Activated CD4-positive, alpha-beta T cell treated with anti-CD3 and anti-CD28 coated beads, Interleukin-2, amount 10 ng/mL, durations not matched to agents 24 days and 14 days (primary cell): ENCODE measurements around the gene TMEM50A. TPM values are rescaled to one million over a fixed set of nuclear protein-coding genes. Genes with fewer than 3 reads are reported as not detected.
"Not testable (repeated sequence)": the region's sequence is repeated elsewhere in the genome, so short reads cannot be mapped to it uniquely, and the experiment has no call there.

Experiments
- DNase-seq: peaks from one replicate; pipeline ENCODE4 v3.0.0; 2022
- H3K27ac Mint-ChIP-seq: one replicate; pipeline ENCODE4 v1.8.0; 2022; ENCODE audit warnings: mild to moderate bottlenecking, mixed read lengths
- H3K27me3 Mint-ChIP-seq: one replicate; pipeline ENCODE4 v1.8.0; 2022; ENCODE audit warnings: mixed read lengths
- H3K36me3 Mint-ChIP-seq: one replicate; pipeline ENCODE4 v1.8.0; 2022; ENCODE audit warnings: low read depth, mild to moderate bottlenecking, mixed read lengths
- H3K4me1 Mint-ChIP-seq: one replicate; pipeline ENCODE4 v1.8.0; 2021; ENCODE audit warnings: mixed read lengths
- H3K4me3 Mint-ChIP-seq: one replicate; pipeline ENCODE4 v1.8.0; 2022; ENCODE audit warnings: mild to moderate bottlenecking, moderate library complexity, mixed read lengths
- H3K9me3 Mint-ChIP-seq: one replicate; pipeline ENCODE4 v1.8.0; 2021; ENCODE audit warnings: mixed read lengths
- intact Hi-C: fragments of 100-400 bp; cut with micrococcal nuclease; formaldehyde crosslinking; loops from one replicate; pipeline ENCODE4 v1.15.1; 2023
- total RNA-seq: library from RNA; stranded (reverse); gene quantifications from 2 replicates; pipeline ENCODE4 v1.2.3, GENCODE V29; 2022

The TMEM50A gene
- total RNA-seq, 1 donor from 2014 or later, result 102 TPM

DNA sequence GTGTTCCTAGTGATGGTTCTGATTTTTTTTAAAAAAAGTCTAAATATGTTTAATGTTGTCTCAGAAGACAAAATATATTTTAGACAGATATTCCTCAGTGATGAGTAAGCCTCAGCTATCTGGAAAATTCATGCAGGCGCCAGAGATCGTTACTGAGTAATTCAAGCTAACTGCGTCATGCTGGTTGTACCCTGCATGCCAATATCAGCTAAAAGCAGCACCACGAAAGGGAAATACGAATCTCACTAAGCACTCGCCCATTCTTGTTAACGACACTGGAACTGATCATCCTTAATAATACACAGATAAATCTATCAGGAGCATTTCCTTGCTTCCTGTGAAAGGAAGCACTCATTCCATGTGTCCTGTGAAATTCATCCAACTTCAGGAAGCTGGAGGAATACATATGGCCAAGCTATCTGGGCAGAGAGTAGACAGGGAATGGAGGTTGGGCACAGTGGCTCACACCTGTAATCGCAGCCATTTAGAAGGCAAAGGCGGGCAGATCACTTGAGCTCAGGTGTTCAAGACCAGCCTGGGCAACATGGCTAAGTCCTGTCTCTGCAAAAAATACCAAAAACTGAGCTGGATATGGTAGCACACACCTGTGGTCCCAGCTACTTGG, 17.7 kb upstream of the TMEM50A start:
- H3K27ac Mint-ChIP-seq, DNase-seq, H3K9me3 Mint-ChIP-seq, H3K4me3 Mint-ChIP-seq, H3K27me3 Mint-ChIP-seq, H3K4me1 Mint-ChIP-seq, intact Hi-C loops: not testable (repeated sequence)
- peaks cover 14% of the 10 kb centered on the region for H3K36me3 Mint-ChIP-seq

DNA sequence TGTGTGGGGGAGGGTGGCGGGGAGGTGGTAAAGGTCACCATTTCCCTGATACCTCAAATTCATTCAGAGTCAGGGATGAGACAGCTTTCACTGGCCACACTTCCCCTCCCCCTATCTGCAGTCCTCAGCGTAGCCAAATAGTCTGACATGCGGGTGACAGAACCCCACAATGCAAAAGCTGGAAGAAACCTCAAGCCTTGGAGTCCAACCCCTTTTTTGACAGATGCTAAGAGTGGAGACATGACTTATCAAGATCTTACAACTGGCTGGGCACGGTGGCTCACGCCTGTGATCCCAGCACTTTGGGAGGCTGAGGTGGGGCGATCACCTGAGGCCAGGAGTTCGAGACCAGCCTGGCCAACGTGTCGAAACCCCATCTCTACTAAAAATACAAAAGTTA, 16.0 kb upstream of the TMEM50A start:
- H3K27ac Mint-ChIP-seq, H3K4me1 Mint-ChIP-seq, H3K4me3 Mint-ChIP-seq: not testable (repeated sequence)

GRCh38 chr1:25324407-25324806, 13.7 kb upstream of the TMEM50A start:
- H3K9me3 Mint-ChIP-seq, H3K4me1 Mint-ChIP-seq, intact Hi-C loops, H3K36me3 Mint-ChIP-seq, H3K4me3 Mint-ChIP-seq, DNase-seq, H3K27me3 Mint-ChIP-seq, H3K27ac Mint-ChIP-seq: not testable (repeated sequence)

More for the DNA sequence above, 16.0 kb upstream of the TMEM50A start:
- H3K27me3 Mint-ChIP-seq, H3K9me3 Mint-ChIP-seq, intact Hi-C loops, H3K36me3 Mint-ChIP-seq, DNase-seq: not testable (repeated sequence)

DNA sequence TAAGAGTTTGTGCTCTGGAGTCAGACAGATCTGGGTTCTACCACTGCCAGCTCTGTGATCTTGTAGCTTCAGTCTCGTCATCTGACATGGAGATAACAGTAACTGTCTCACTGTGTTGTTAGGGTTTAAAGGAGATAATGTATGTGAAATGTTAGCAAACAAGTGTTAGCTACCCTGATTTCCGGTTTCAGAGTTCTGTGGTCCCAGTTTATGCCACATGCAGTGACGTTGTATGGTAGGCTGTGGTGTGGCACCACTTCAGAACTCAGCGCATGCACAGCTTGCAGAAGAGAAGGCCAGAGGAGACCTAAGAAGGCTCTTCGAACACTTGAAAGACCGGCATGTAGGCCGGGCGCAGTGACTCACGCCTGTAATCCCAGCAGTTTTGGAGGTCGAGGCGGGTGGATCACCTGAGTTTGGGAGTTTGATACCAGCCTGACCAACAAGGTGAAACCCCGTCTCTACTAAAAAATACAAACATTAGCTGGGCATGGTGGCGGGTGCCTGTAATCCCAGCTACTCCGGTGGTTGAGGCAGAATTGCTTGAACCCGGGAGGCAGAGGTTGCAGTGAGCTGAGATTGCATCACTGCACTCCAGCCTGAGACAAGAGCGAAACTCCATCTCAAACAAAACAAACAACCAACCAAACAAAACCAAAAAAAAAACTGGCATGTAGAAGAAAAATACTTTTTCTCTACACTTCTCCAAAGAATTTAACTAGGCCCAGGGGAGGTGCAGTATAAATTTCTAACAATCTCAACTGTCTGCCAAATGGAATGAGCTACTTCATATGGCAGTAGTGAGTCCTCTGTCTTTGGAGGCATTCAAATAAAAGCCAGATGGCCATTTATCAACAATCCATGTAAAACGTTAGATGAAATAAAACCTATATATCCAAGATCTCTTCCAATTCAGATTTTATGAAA, 10.0 kb upstream of the TMEM50A start:
- H3K27me3 Mint-ChIP-seq, intact Hi-C loops, H3K36me3 Mint-ChIP-seq: not testable (repeated sequence)

DNA sequence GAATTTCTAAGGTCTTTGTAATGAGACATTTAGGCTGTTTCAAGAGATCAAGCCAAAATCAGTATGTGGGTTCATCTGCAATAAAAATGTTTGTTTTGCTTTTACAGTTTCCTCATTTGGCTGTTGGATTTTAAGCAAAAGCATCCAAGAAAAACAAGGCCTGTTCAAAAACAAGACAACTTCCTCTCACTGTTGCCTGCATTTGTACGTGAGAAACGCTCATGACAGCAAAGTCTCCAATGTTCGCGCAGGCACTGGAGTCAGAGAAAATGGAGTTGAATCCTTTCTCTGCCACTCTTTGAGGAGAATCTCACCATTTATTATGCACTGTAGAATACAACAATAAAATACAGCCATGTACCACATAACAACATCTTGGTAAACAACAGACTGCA, 9.3 kb upstream of the TMEM50A start:
- H3K27ac Mint-ChIP-seq, DNase-seq, intact Hi-C loops, H3K27me3 Mint-ChIP-seq, H3K4me3 Mint-ChIP-seq, H3K9me3 Mint-ChIP-seq: not testable (repeated sequence)
- Mint-ChIP-seq H3K36me3 (peaks cover 16% of the 10 kb centered on the region), H3K4me1 (peaks cover 25% of the 10 kb centered on the region)

More for the DNA sequence above, 10.0 kb upstream of the TMEM50A start:
- DNase-seq, H3K9me3 Mint-ChIP-seq, H3K4me3 Mint-ChIP-seq, H3K27ac Mint-ChIP-seq: not testable (repeated sequence)
- peaks cover 20% of the 10 kb centered on the region for H3K4me1 Mint-ChIP-seq

GRCh38 chr1:25329336-25329735, 8.8 kb upstream of the TMEM50A start:
- H3K9me3 Mint-ChIP-seq, H3K27me3 Mint-ChIP-seq, DNase-seq, intact Hi-C loops: not testable (repeated sequence)
- peaks cover 20% of the 10 kb centered on the region for H3K36me3 Mint-ChIP-seq
- peaks cover 28% of the 10 kb centered on the region for H3K4me1 Mint-ChIP-seq
- peak overlapping the region; percentile 44 for H3K4me3 Mint-ChIP-seq
- peak overlapping the region; percentile 82 for H3K27ac Mint-ChIP-seq

GRCh38 chr1:25329950-25330349, 8.2 kb upstream of the TMEM50A start:
- Mint-ChIP-seq H3K36me3 (peaks cover 23% of the 10 kb centered on the region), H3K27ac (peak overlapping the region; percentile 82), H3K4me1 (peaks cover 28% of the 10 kb centered on the region), H3K4me3 (peak overlapping the region; percentile 44)
- peak; percentile 80 for DNase-seq
- H3K9me3 Mint-ChIP-seq, H3K27me3 Mint-ChIP-seq: not testable (repeated sequence)
- intact Hi-C loops, result loop anchor here (5.0 kb wide), 1 partner anchor 137 kb away; no protein-coding TSS in a partner anchor

GRCh38 chr1:25336922-25337354, 1.2 kb upstream of the TMEM50A start:
- peak; percentile 83 for DNase-seq
- peak overlapping the region; percentile 88 for H3K27ac Mint-ChIP-seq
- peak overlapping the region; percentile 92 for H3K4me3 Mint-ChIP-seq
- peaks cover 26% of the 10 kb centered on the region for H3K36me3 Mint-ChIP-seq
- not testable (repeated sequence) for H3K9me3 Mint-ChIP-seq, H3K27me3 Mint-ChIP-seq
- H3K4me1 Mint-ChIP-seq, result peaks cover 28% of the 10 kb centered on the region
- intact Hi-C loops, result loop anchor here (5.0 kb wide), 1 partner anchor 90 kb away; the partner anchor contains the start of gene RSRP1

DNA sequence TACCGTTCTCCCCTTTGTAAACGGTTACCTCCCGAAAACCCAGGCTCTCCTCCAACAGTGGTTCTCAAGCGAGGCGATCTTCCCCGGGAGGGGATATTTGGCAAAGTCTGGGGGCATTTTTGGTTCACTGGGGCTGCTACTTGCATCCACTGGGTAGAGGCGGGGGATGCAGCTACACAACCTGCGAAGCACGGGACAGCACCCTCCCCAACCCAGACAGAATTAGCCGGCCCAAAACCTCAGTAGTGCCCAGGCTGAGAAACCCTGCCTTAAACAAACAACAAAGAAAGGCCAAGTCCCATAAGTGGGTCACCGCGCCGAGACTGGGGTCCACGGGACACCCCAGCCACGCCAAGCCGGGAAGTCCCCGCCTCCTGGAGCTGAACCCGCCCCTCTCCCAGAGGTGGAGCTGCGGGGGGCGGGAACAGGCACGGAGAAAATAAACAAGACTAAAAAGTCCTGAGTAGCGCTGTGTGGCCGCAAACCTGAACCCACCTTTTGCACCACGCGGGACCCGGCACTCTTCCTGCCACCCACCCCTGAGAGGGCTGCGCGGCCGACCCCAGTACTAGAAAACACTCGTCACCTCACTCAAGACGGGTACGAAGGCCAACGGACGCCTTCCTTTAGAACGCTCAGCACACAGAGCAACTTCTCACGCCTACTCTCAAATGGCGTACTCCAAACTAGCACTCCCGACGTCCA, 499 bp upstream of the TMEM50A start:
- not testable (repeated sequence) for H3K9me3 Mint-ChIP-seq, H3K27me3 Mint-ChIP-seq
- H3K36me3 Mint-ChIP-seq, result peaks cover 25% of the 10 kb centered on the region
- H3K4me3 Mint-ChIP-seq, result peak overlapping the region; percentile 97
- intact Hi-C loops, result loop anchor here (5.0 kb wide), 1 partner anchor 90 kb away; the partner anchor contains the start of gene RSRP1
- peak; percentile 83 for DNase-seq
- H3K4me1 Mint-ChIP-seq, result peaks cover 26% of the 10 kb centered on the region
- peak overlapping the region; percentile 98 for H3K27ac Mint-ChIP-seq

- H3K36me3 Mint-ChIP-seq, result peaks cover 25% of the 10 kb centered on the region
Observed at GRCh38 chr1:25338986-25339385, 852 bp downstream of the TMEM50A start.

GRCh38 chr1:25341746-25342145, 3.6 kb downstream of the TMEM50A start:
- no peak for DNase-seq
- no peak overlapping the region for H3K4me3 Mint-ChIP-seq
- peaks cover 31% of the 10 kb centered on the region for H3K36me3 Mint-ChIP-seq
- no peak overlapping the region for H3K27ac Mint-ChIP-seq
- peaks cover 21% of the 10 kb centered on the region for H3K4me1 Mint-ChIP-seq
- no peaks in the 10 kb centered on the region for H3K9me3 Mint-ChIP-seq
- intact Hi-C loops, result no loop called here
- no peaks in the 10 kb centered on the region for H3K27me3 Mint-ChIP-seq

More at GRCh38 chr1:25338986-25339385, 852 bp downstream of the TMEM50A start:
- peak overlapping the region; percentile 98 for H3K27ac Mint-ChIP-seq
- peak overlapping the region; percentile 97 for H3K4me3 Mint-ChIP-seq
- no peaks in the 10 kb centered on the region for H3K27me3 Mint-ChIP-seq
- DNase-seq, result no peak
- no peaks in the 10 kb centered on the region for H3K9me3 Mint-ChIP-seq
- intact Hi-C loops, result loop anchor here (5.0 kb wide), 1 partner anchor 92 kb away; the partner anchor contains the start of gene RSRP1
- peaks cover 23% of the 10 kb centered on the region for H3K4me1 Mint-ChIP-seq

- no peaks in the 10 kb centered on the region for H3K9me3 Mint-ChIP-seq
- no peaks in the 10 kb centered on the region for H3K27me3 Mint-ChIP-seq
- peaks cover 26% of the 10 kb centered on the region for H3K4me1 Mint-ChIP-seq
- H3K27ac Mint-ChIP-seq, result no peak overlapping the region
- intact Hi-C loops, result no loop called here
- H3K4me3 Mint-ChIP-seq, result no peak overlapping the region
- peaks cover 36% of the 10 kb centered on the region for H3K36me3 Mint-ChIP-seq
- DNase-seq, result no peak
Observed at GRCh38 chr1:25342846-25343245, 4.7 kb downstream of the TMEM50A start.

DNA sequence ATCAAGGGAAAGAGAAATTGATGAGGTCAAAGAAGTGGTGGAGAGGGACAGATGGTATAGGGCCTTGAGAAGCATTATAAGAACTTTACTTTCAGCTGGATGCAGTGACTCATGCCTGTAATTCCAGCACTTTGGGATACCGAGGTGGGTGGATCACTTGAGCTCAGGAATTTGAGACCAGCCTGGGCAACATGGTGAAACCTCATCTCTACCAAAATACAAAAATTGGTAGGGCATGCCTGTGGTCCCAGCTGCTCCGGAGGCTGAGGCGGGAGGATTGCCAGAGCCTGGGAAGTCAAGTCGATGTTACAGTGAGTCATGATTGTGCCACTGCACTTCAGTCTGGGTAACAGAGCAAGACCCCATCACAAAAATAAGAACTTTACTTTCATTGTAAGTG, 5.7 kb downstream of the TMEM50A start:
- no peak for DNase-seq
- H3K4me3 Mint-ChIP-seq, result no peak overlapping the region
- H3K36me3 Mint-ChIP-seq, result peaks cover 44% of the 10 kb centered on the region
- intact Hi-C loops, result no loop called here
- H3K27me3 Mint-ChIP-seq, result no peaks in the 10 kb centered on the region
- no peak overlapping the region for H3K27ac Mint-ChIP-seq
- peaks cover 29% of the 10 kb centered on the region for H3K4me1 Mint-ChIP-seq
- H3K9me3 Mint-ChIP-seq, result no peaks in the 10 kb centered on the region
